HCT116 (cell line): ENCODE results near the gene SETD1B. TPM values are rescaled to one million over a fixed set of nuclear protein-coding genes. Genes with fewer than 3 reads are reported as not detected.

Source experiments
- ATAC-seq: fragments of 200-7000 bp; cut with Tn5 transposase; 2 replicates; pipeline ENCODE4 v1.9.1; 2020; ENCODE audit warnings: mild to moderate bottlenecking, moderate library complexity
- BruUV-seq: library from RNA; stranded (reverse); fragments of 400-500 nt; replicated peaks from 2 replicates; lab custom pipeline; 2021; lab: Mats Ljungman, UMichigan
- CTCF ChIA-PET: fragments of 300-600 bp; sonication (Branson Sonifier 250); formaldehyde crosslinking; loops from one replicate; lab custom pipeline; 2021; ENCODE audit warnings: antibody characterized with exemption; lab: Charles Lee
- POLR2A ChIA-PET: fragments of 300-600, 350-600 bp; sonication (Branson Sonifier 250); formaldehyde crosslinking; loops from one replicate; lab custom pipeline; 2021; ENCODE audit warnings: antibody characterized with exemption; lab: Charles Lee
- RAD21 ChIA-PET, 2 experiments: fragments of 300-600 bp; sonication (Branson Sonifier 250); formaldehyde crosslinking; loops; one replicate each; lab custom pipeline; 2023; ENCODE audit warnings: low total read pairs in 2 of 2; ENCODE audit not compliant: uncharacterized antibody in 2 of 2, unreplicated experiment in 2 of 2, low non-redundant PET in 1 of 2; lab: Charles Lee
- DNase-seq: peaks from one replicate; pipeline ENCODE4 v3.0.0-alpha.2; 2010; ENCODE audit warnings: low read depth, low spot score
- H2AFZ ChIP-seq: fragments of 200-600 bp; shearing (Covaris generic), sonication (generic); 2 replicates; pipeline ENCODE4 v1.6.1; 2017; ENCODE audit warnings: low read depth, mixed run types, mixed read lengths, antibody characterized with exemption, low read length; ENCODE audit not compliant: poor library complexity, severe bottlenecking
- H3K27ac ChIP-seq: 2 replicates; pipeline ENCODE4 v1.5.1; 2012; ENCODE audit warnings: low read depth, low read length
- H3K27me3 ChIP-seq: fragments of 200-600 bp; sonication (generic); 2 replicates; pipeline ENCODE4 v1.6.1; 2016; ENCODE audit warnings: mixed run types, low read length, mixed read lengths; ENCODE audit not compliant: insufficient read depth
- H3K36me3 ChIP-seq, 2 experiments: fragments of 200-500 bp in 1 of 2; fragments of 200-600 bp in 1 of 2; sonication (Bioruptor generic) in 1 of 2; sonication (generic) in 1 of 2; 2 replicates each; pipeline versions ENCODE4 v1.5.1 to v1.6.1; 2014 to 2016; ENCODE audit warnings: low read length in 2 of 2, inconsistent platforms in 1 of 2, mixed read lengths in 1 of 2, mixed run types in 1 of 2; ENCODE audit not compliant: insufficient read depth in 2 of 2, control insufficient read depth in 1 of 2
- H3K4me1 ChIP-seq, 2 experiments: fragments of 200-600 bp in 1 of 2; sonication (generic) in 1 of 2; 2 replicates each; pipeline versions ENCODE4 v1.5.1 to v1.6.1; 2012 to 2017; ENCODE audit warnings: low read length in 2 of 2, inconsistent platforms in 1 of 2, mild to moderate bottlenecking in 1 of 2, mixed read lengths in 1 of 2, mixed run types in 1 of 2, moderate library complexity in 1 of 2; ENCODE audit not compliant: insufficient read depth in 2 of 2, control insufficient read depth in 1 of 2
- H3K4me2 ChIP-seq: fragments of 200-600 bp; sonication (generic); 2 replicates; pipeline ENCODE4 v1.6.1; 2017; ENCODE audit warnings: mixed run types, low read length, mixed read lengths
- H3K4me3 ChIP-seq, 2 experiments: fragments of 200-600 bp in 1 of 2; sonication (generic) in 1 of 2; replicated peaks in 1 of 2; 2 replicates each; pipeline ENCODE4 v1.5.1; 2011 to 2016; ENCODE audit warnings: low read length in 2 of 2, control low read depth in 1 of 2, low read depth in 1 of 2, mild to moderate bottlenecking in 1 of 2, mixed read lengths in 1 of 2, mixed run types in 1 of 2
- H3K79me2 ChIP-seq: fragments of 200-600 bp; sonication (generic); 2 replicates; pipeline ENCODE4 v1.6.1; 2017; ENCODE audit warnings: mild to moderate bottlenecking, mixed run types, low read length, moderate library complexity, mixed read lengths; ENCODE audit not compliant: insufficient read depth
- H3K9ac ChIP-seq: fragments of 200-600 bp; sonication (generic); 2 replicates; pipeline ENCODE4 v1.6.1; 2016; ENCODE audit warnings: low read length, mixed read lengths
- H3K9me2 ChIP-seq: fragments of 200-600 bp; sonication (generic), shearing (Covaris generic); 2 replicates; pipeline ENCODE4 v1.6.1; 2017; ENCODE audit warnings: mixed run types, mild to moderate bottlenecking, moderate library complexity; ENCODE audit not compliant: insufficient read depth
- H3K9me3 ChIP-seq, 2 experiments: fragments of 200-500 bp in 1 of 2; fragments of 200-600 bp in 1 of 2; sonication (Bioruptor generic) in 1 of 2; sonication (generic) in 1 of 2; 2 replicates each; pipeline ENCODE4 v1.6.1; 2014 to 2017; ENCODE audit warnings: low read length in 2 of 2, mixed read lengths in 2 of 2, inconsistent platforms in 1 of 2, low read depth in 1 of 2, mild to moderate bottlenecking in 1 of 2, mixed run types in 1 of 2, moderate library complexity in 1 of 2; ENCODE audit not compliant: control insufficient read depth in 1 of 2, insufficient read depth in 1 of 2
- H4K20me1 ChIP-seq: fragments of 200-600 bp; sonication (generic), shearing (Covaris generic); 2 replicates; pipeline ENCODE4 v1.6.1; 2017; ENCODE audit warnings: mixed run types, mild to moderate bottlenecking, moderate library complexity; ENCODE audit not compliant: insufficient read depth
- ELF1 ChIP-seq: IDR thresholded peaks from 2 replicates; pipeline ENCODE4 v1.6.1; 2012; ENCODE audit warnings: low read depth, borderline replicate concordance
- EZH2 ChIP-seq: fragments of 200-600 bp; sonication (generic); IDR thresholded peaks from 2 replicates; pipeline ENCODE4 v1.6.1; 2017; ENCODE audit warnings: antibody characterized with exemption, mixed run types
- EZH2phosphoT487 ChIP-seq: fragments of 200-600 bp; IDR thresholded peaks from 2 replicates; pipeline ENCODE4 v1.6.1; 2018; ENCODE audit warnings: antibody characterized with exemption, borderline replicate concordance
- JUND ChIP-seq: IDR thresholded peaks from 2 replicates; pipeline ENCODE4 v1.6.1; 2012
- MAX ChIP-seq: IDR thresholded peaks from 2 replicates; pipeline ENCODE4 v1.6.1; 2012
- POLR2A ChIP-seq: IDR thresholded peaks from 2 replicates; pipeline ENCODE4 v1.7.0; 2011; ENCODE audit warnings: borderline replicate concordance; ENCODE audit not compliant: insufficient read depth, insufficient read length; ENCODE audit errors: extremely low read depth
- POLR2AphosphoS5 ChIP-seq: IDR thresholded peaks from 2 replicates; pipeline ENCODE4 v1.6.1; 2011; ENCODE audit warnings: mild to moderate bottlenecking, low read depth, low read length, moderate library complexity
- SRF ChIP-seq: IDR thresholded peaks from 2 replicates; pipeline ENCODE4 v1.6.1; 2012; ENCODE audit warnings: low read depth
- intact Hi-C: fragments of 100-400 bp; cut with micrococcal nuclease; formaldehyde crosslinking; loops from 2 replicates; pipeline ENCODE4 v1.10.0; 2022
- total RNA-seq: library from RNA; stranded (reverse); gene quantifications from one replicate; pipeline ENCODE4 v1.2.1, GENCODE V29; 2021; ENCODE audit not compliant: unreplicated experiment

SETD1B gene
- total RNA-seq, 1 experiment from 2014 or later, result 17.5 TPM

DNA sequence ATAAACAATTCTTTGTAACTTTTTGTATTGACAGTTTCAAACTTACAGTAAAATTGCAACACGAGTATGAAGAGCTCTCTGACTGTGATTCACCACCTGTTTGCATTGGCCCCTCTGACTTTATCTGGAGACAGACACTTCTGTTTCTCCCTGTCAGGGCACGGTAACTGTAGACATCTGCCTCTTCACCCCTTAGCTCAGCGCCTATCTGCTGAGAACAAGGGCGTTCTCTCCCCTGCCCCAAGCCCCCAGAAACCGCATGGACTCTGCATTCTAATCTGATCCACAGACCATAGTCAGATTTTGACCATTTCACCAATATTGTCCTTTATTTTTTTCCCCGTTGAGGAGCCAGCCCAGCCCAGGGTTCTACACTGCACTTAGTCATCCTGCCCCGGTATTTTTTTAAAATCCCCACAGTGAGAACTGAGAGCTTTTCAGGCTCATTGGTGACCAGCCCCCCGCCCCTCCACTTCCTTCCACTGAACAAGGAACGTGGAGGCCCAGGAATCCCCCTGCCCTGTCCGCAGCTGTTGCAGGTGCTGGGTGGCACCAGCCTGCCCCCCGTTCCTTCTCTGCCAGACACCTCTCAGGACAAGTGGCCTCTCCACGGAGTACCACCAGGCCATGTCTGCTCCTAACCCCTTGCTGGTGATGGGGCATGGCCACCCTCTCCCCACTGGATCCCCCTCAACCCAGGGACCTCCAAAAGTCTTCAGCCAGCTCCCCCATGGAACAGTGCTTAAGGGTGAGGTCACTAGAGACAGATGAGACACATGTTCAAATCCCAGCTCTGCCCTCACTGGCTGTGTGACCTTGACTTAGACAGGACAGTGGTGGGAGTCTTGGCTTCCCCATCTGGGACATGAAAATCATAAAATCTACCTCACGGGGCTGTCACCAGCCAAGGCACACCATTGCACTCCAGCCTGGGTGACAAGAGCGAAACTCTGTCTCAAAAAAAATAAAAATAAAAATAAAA lies 21.5 kb upstream of the SETD1B start (continued):
- no peak for TF ChIP-seq SRF
- TF ChIP-seq EZH2phosphoT487, result no peak
- no peak for TF ChIP-seq ELF1
- no peak for TF ChIP-seq POLR2A

GRCh38 chr12:121783766-121784165 lies 20.0 kb upstream of the SETD1B start:
- Histone ChIP-seq H3K36me3 (peaks cover 20 to 27% of the 10 kb centered on the region in 2 experiments; a peak in 3 of 4 replicates), H3K9me3 (no peaks in the 10 kb centered on the region), H3K27ac (peak overlapping the region; percentile 98), H4K20me1 (peaks cover 3% of the 10 kb centered on the region; the same call in 1 of the 2 replicates), H3K4me3 (0 out of 4 replicates have a peak overlapping the region, but pooled peaks of 1 of the 2 experiments have one; percentile 38), H2AFZ (no peak overlapping the region), H3K4me1 (peaks cover 46 to 73% of the 10 kb centered on the region in 2 experiments), H3K4me2 (peak overlapping the region; percentile 77), H3K79me2 (peaks cover 68% of the 10 kb centered on the region), H3K9me2 (no peaks in the 10 kb centered on the region), H3K9ac (peak overlapping the region; percentile 58), H3K27me3 (no peaks in the 10 kb centered on the region)
- TF ChIP-seq MAX (no peak), JUND (no peak), POLR2AphosphoS5 (0 out of 2 replicates have a peak, but pooled peaks have one; percentile 17), EZH2 (no peak)
- BruUV-seq, result no TSS peak
- ChIA-PET RAD21 (interaction anchor here (0.6 to 2.5 kb wide), 3 partner anchors 9 to 17 kb away, joined by 4 to 11 read pairs (median 9); partner anchors contain the start of gene RHOF (in 1 of the 2)), POLR2A (interaction anchor here (6.9 kb wide), 1 partner anchor 11 kb away, joined by 33 read pairs; the partner anchor contains the start of gene RHOF), CTCF (interaction anchor here (3.8 kb wide), 1 partner anchor 11 kb away, joined by 44 read pairs; the partner anchor contains the start of gene RHOF)
- intact Hi-C loops, result no loop called here
- DNase-seq (no peak), ATAC-seq (no peak)
